Breast epithelium (tissue), 3 donors: ENCODE measurements around the gene BEST1.
"Not testable (repeated sequence)": the region's sequence is repeated elsewhere in the genome, so short reads cannot be mapped to it uniquely, and the experiment has no call there.

Experiments used
- POLR2A ChIP-seq: fragments of 450-650 bp; IDR thresholded peaks from one replicate; pipeline ENCODE4 v1.6.1; 2016; ENCODE audit warnings: antibody characterized with exemption, mild to moderate bottlenecking, moderate library complexity
- TF ChIP-seq, protein P1 (sequence below), 3 donors: fragments of 450-650 bp; IDR thresholded peaks; one replicate each; pipeline ENCODE4 v1.5.1; 2016 to 2017; ENCODE audit warnings: antibody characterized with exemption in 3 of 3, mild to moderate bottlenecking in 3 of 3, moderate library complexity in 3 of 3

- TF ChIP-seq, protein P1, sequence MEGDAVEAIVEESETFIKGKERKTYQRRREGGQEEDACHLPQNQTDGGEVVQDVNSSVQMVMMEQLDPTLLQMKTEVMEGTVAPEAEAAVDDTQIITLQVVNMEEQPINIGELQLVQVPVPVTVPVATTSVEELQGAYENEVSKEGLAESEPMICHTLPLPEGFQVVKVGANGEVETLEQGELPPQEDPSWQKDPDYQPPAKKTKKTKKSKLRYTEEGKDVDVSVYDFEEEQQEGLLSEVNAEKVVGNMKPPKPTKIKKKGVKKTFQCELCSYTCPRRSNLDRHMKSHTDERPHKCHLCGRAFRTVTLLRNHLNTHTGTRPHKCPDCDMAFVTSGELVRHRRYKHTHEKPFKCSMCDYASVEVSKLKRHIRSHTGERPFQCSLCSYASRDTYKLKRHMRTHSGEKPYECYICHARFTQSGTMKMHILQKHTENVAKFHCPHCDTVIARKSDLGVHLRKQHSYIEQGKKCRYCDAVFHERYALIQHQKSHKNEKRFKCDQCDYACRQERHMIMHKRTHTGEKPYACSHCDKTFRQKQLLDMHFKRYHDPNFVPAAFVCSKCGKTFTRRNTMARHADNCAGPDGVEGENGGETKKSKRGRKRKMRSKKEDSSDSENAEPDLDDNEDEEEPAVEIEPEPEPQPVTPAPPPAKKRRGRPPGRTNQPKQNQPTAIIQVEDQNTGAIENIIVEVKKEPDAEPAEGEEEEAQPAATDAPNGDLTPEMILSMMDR (IDR thresholded peaks at IDR 0.05) = not testable (repeated sequence)
- not testable (repeated sequence) for TF ChIP-seq POLR2A
Observed at GRCh38 chr11:61953632-61954031, 3.5 kb downstream of the BEST1 start.
